Measurements from ENCODE around the gene HOXB5.

Gene HOXB5

DNA sequence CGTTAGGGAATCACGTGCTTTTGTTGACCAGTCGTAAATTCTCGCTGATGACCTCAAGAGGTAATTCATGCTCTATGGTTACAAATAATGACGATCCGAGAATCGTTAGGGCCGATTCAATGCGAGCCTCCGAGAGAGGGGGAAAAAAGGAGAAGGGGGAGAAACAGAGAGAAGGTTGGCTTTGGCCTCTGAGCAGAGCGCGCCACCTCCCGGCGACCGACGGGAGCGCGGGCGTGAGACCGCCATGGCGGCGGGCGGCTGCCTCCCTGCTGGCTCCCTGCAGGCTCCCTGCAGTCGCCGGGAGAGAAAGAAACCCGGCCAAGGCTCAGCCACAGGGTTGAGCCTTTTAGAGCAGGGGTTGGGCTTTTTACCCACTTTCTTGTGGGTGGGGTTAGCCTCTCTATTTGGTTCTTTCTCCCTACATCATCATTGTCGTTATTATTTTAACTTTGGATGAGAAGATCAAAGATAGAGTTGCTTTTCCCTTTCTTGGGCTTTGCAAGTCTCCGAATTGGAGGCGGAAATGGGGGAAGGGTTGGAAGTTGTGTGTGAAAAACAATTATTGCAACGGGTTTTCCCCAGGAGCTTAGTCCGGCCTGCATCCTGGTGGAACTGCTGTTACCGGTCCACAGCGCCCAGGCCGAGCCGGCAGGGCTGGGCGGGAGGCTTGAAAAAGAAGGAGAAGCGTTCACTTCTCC is 410 bp upstream of the HOXB5 start:
- Mint-ChIP-seq H3K4me3 (peak overlapping the region; percentile 78), H3K36me3 (ENCODE audit: low read depth) (no peaks in the 10 kb centered on the region), H3K9me3 (no peaks in the 10 kb centered on the region), H3K4me1 (ENCODE audit: low read depth) (peaks cover 55% of the 10 kb centered on the region), H3K27ac (no peak overlapping the region), H3K27me3 (peaks cover 88% of the 10 kb centered on the region)

DNA sequence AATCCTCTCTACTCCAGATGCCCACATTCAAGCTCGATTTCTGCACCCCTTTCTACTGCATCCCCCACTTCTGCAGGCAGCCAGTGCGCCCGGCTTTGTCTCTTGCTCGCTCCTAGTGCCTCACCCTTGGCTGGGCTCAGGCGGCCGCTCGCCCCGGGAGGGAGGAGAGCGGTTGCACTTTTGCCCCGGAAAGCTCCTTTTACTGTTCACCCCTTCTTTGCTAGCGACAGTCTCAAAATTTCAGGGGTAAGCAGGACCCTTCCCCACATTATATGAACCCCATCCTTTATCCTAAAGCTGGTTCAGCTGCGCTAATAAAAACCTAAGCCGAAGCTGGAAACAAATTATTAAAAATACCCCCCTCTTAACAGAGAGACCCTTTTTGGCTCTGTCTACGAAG is 1.0 kb downstream of the HOXB5 start:
- H3K9me3 Mint-ChIP-seq, result no peaks in the 10 kb centered on the region
- H3K36me3 Mint-ChIP-seq (ENCODE audit: low read depth), result no peaks in the 10 kb centered on the region
- peaks cover 42% of the 10 kb centered on the region for H3K4me1 Mint-ChIP-seq (ENCODE audit: low read depth)
- H3K27me3 Mint-ChIP-seq, result peaks cover 88% of the 10 kb centered on the region
- no peak overlapping the region for H3K27ac Mint-ChIP-seq
- H3K4me3 Mint-ChIP-seq, result peak overlapping the region; percentile 78

DNA sequence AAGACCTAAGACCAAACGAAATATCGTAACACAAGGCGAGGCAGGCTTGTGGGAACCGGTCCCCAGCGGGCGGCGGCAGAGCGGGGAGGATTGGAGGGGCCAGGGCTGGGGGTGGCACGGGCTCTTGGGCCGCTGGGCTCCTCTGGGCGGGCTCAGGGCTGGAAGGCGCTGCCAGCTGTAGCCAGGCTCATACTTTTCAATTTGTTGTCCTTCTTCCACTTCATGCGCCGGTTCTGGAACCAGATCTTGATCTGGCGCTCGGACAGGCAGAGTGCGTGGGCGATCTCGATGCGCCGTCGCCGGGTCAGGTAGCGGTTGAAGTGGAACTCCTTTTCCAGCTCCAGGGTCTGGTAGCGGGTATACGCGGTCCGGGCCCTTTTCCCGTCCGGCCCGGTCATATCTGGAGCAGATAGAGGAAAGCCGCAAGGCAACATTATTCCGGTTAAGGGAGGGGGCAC is 1.5 kb downstream of the HOXB5 start:
- Mint-ChIP-seq H3K27ac (no peak overlapping the region), H3K27me3 (peaks cover 88% of the 10 kb centered on the region), H3K4me1 (ENCODE audit: low read depth) (peaks cover 37% of the 10 kb centered on the region), H3K9me3 (no peaks in the 10 kb centered on the region), H3K36me3 (ENCODE audit: low read depth) (no peaks in the 10 kb centered on the region), H3K4me3 (no peak overlapping the region)

DNA sequence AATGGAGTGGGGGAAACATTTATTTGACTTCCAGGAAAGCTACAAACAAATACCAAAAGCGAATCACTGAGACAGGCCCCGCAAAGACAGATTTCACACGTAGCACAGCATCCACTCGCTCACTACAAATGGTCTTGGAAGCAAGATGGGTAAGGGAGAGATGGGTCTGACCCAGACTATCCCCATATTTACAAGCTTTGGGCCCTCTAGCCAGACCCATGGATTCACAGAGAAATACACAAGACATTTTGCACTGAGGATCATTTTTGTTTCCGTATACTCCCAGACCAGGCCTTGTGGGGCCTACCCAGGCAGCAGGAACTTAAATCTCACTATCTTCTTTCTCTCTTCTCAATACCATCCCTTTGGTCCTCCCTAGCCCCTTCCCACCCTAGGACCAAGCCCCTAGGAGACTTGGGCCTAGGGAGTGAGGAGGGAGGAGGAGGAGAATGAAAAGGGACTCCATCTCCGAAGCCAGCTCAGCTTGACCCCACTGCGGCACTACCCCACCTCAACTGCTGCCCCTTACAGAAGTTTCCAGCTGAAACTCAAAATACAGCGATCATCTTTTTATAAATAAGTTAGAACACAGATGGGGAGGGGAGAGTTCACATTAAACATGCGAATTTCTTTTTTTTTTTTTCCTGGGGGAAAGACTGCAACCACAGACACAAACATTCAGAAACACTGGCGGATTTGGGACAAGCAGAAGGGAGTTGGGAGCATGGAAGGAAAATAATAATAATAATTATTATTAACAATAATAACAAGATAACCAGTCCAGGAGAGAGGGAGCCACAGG is 2.1 kb downstream of the HOXB5 start:
- Mint-ChIP-seq H3K4me3 (no peak overlapping the region), H3K9me3 (no peaks in the 10 kb centered on the region), H3K4me1 (ENCODE audit: low read depth) (peaks cover 33% of the 10 kb centered on the region), H3K27me3 (peaks cover 88% of the 10 kb centered on the region), H3K27ac (no peak overlapping the region), H3K36me3 (ENCODE audit: low read depth) (no peaks in the 10 kb centered on the region)

DNA sequence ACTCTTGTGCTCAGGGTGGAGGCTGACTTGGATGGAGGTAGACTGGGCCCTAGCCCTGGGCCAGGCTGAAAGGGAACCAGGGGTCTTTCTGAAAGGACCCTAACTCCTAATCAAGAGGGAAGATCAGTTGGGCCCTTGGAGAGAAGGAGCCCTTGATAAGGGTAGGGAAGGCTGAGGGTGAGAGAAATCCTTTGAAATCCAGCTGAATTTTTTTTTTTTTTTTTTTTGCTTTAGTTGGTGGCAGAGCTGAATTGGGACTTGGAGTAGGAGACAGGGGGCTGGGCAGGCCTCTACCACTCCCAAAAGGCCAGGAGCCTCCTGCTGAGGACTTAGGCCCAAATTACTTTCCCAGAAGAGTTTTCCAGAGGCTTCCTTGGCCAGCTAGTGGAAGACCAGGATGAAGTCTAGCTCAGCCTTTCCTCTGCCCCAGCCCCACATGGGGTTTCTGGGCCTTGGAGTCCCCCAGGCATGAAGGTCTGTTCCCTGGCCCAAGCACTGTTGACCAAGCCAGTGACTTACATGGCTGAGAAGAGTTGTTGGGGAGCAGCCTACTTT is 2.9 kb downstream of the HOXB5 start:
- Mint-ChIP-seq H3K36me3 (ENCODE audit: low read depth) (no peaks in the 10 kb centered on the region), H3K27me3 (peaks cover 88% of the 10 kb centered on the region), H3K9me3 (no peaks in the 10 kb centered on the region), H3K4me3 (no peak overlapping the region), H3K27ac (no peak overlapping the region), H3K4me1 (ENCODE audit: low read depth) (peaks cover 37% of the 10 kb centered on the region)

DNA sequence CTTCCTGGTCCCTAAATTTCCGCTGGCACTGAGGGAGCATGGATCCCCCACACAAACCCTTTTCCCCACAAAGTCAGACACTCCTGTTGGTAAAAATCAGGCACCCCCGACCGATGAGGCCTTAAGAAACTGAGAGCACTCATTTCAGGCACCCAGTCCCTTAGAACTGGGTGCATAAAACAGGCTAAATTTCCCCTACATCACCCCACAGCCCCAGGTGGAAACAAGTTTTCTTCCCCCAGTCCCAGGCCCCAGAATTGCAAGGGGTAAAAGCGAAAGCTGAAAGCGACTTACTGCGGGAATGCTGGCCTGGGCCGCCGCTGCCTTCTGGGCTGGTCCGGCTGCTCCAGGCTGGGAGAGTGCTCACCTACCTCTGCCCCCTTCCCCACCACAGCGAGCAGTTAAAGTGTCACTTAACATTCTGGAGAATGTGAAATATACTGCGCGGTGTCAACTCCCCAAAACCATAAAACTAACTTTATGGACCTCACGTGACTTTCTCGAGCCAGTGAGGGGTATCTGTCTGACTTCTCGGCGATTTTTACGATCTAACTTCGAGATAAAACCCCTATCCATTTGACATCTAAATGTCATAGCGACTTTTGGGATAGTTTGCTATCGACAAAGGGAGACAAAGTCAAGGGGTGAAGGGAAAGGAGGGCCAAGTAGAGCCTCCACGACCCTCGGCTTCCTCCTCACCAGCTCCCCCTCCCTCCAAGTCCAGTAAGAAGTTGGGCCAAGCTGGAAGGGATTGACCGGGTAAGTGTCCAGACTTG is 3.6 kb downstream of the HOXB5 start, which contains the start of gene HOXB3:
Gene HOXB3, minus strand, starts transcription at position 411 of the 776 bp plus-strand sequence. CDS start 37,767 bp downstream, outside the sequence.
- H3K9me3 Mint-ChIP-seq, result no peaks in the 10 kb centered on the region
- no peaks in the 10 kb centered on the region for H3K36me3 Mint-ChIP-seq (ENCODE audit: low read depth)
- H3K27ac Mint-ChIP-seq, result no peak within 1 kb of the TSS
- peaks cover 82% of the 10 kb centered on the region for H3K27me3 Mint-ChIP-seq
- H3K4me3 Mint-ChIP-seq, result peak within 1 kb of the TSS; percentile 25
- H3K4me1 Mint-ChIP-seq (ENCODE audit: low read depth), result peaks cover 43% of the 10 kb centered on the region

DNA sequence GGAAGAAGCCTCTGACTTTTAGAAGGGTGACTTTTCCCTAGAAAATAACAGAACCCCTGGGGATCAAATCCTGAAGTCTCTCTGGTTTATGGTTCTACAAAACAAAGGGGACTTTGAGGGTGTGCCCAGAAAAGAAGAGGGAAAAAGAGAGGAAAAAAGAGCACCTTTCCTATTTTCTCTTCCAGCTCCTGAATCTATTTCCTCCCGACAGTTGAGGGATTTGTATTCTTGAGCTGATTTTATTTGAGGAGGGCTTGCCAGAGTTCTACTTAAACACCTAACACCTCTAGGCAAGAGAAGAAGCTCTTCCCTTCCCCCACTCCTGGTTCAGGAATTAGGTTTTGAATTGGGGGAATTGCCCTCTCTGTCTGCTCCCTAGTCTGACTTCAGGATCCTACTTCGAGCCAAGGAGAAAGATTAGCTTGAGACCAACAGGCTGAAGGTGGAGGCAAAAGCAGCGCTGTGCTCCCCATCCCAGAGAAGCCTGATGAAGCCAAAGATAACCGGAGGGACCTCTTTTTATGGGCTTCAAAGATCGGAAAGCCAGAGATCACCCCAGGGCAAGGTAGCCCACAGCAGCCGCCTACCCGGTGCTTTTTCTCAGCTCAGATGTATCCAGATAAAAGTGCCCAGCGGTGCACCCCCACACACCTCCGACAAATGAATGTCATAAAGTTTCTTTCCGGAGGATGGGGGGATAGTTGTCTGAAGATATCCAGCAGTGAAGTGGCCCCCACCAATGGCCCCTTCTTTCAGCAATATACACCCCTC is 4.3 kb downstream of the HOXB5 start:
- Mint-ChIP-seq H3K36me3 (ENCODE audit: low read depth) (no peaks in the 10 kb centered on the region), H3K4me3 (peak overlapping the region; percentile 25), H3K27me3 (peaks cover 79% of the 10 kb centered on the region), H3K4me1 (ENCODE audit: low read depth) (peaks cover 45% of the 10 kb centered on the region), H3K9me3 (no peaks in the 10 kb centered on the region), H3K27ac (no peak overlapping the region)

DNA sequence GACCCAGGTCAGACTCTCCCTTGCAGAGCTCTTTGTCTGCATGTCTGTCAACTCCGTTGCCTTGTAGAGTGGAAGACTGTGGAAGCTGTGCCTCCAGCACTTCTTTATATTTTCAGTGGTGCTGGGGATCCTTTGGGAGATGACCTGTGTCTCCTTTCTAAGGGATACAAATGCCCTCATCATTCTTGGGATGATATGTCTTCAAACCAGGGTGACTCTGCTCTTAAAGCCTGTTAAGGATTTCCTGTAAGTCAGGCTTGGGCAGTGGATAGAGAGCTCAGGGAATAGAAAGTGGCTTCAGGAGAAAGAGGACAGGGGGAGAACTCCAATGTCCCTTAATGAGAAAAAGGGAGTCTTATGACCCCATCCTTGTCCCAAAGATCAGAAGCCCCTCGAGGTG is 5.1 kb downstream of the HOXB5 start:
- H3K36me3 Mint-ChIP-seq (ENCODE audit: low read depth), result no peaks in the 10 kb centered on the region
- no peak overlapping the region for H3K4me3 Mint-ChIP-seq
- H3K4me1 Mint-ChIP-seq (ENCODE audit: low read depth), result peaks cover 38% of the 10 kb centered on the region
- H3K9me3 Mint-ChIP-seq, result no peaks in the 10 kb centered on the region
- no peak overlapping the region for H3K27ac Mint-ChIP-seq
- peaks cover 80% of the 10 kb centered on the region for H3K27me3 Mint-ChIP-seq

DNA sequence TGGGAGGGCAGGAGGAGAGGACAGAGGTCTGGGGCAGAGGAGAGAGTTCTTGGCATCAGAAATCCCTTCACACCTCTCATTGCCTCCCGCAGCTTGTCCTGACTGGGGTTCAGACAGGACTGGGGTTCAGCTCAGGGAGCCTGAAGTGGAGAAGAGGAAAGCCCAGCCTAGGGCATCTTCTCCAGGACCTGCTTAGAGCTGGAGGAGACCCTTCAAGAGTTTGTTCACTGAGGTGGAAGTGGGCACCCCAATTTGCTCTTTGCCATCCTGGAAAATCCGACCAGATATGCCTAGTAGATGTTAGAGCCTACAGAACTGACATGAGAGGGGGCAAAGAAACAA is 5.5 kb downstream of the HOXB5 start:
- H3K4me3 Mint-ChIP-seq, result no peak overlapping the region
- H3K27ac Mint-ChIP-seq, result no peak overlapping the region
- peaks cover 36% of the 10 kb centered on the region for H3K4me1 Mint-ChIP-seq (ENCODE audit: low read depth)
- no peaks in the 10 kb centered on the region for H3K9me3 Mint-ChIP-seq
- H3K36me3 Mint-ChIP-seq (ENCODE audit: low read depth), result no peaks in the 10 kb centered on the region
- H3K27me3 Mint-ChIP-seq, result peaks cover 83% of the 10 kb centered on the region

DNA sequence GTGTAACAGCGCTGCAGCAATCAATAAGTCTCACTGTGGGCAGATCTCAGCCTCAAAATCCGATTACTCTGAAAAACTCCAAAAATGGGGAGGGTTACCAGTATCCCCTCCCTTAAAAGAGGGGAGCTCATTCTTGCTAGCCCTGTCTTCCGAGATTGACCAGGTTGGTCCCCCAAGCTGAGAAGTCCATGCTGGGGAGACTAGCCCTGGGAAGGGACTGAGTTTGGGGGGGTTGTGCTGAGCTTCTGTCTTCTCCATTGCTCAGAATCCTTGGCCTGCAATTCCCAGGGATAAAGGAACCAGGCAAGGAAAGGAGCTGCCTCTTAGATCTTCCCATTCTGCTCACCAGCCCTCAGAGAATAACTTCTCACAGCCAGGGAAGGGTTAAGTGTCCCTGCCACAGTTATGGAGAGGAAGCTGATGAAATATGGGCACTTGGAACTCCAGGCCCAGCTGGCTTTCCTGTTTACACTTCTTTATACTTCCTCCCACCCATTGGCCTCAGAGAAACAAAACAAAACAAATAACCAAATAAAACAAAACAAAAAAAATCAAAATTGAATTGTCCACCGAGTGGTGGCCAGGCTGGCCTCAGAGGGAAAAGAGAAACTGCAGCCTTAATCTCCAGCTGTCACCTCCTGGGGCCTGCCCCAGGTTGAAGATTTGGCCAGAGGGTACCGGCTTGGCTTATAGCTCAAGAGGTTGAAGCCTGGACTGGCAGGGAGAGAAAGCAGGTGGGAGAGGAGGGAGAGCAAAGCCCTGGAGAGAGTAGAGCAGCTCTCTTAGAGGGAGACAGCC is 6.1 kb downstream of the HOXB5 start:
- Mint-ChIP-seq H3K4me3 (no peak overlapping the region), H3K27ac (no peak overlapping the region), H3K36me3 (ENCODE audit: low read depth) (no peaks in the 10 kb centered on the region), H3K9me3 (no peaks in the 10 kb centered on the region), H3K4me1 (ENCODE audit: low read depth) (peaks cover 36% of the 10 kb centered on the region), H3K27me3 (peaks cover 86% of the 10 kb centered on the region)

DNA sequence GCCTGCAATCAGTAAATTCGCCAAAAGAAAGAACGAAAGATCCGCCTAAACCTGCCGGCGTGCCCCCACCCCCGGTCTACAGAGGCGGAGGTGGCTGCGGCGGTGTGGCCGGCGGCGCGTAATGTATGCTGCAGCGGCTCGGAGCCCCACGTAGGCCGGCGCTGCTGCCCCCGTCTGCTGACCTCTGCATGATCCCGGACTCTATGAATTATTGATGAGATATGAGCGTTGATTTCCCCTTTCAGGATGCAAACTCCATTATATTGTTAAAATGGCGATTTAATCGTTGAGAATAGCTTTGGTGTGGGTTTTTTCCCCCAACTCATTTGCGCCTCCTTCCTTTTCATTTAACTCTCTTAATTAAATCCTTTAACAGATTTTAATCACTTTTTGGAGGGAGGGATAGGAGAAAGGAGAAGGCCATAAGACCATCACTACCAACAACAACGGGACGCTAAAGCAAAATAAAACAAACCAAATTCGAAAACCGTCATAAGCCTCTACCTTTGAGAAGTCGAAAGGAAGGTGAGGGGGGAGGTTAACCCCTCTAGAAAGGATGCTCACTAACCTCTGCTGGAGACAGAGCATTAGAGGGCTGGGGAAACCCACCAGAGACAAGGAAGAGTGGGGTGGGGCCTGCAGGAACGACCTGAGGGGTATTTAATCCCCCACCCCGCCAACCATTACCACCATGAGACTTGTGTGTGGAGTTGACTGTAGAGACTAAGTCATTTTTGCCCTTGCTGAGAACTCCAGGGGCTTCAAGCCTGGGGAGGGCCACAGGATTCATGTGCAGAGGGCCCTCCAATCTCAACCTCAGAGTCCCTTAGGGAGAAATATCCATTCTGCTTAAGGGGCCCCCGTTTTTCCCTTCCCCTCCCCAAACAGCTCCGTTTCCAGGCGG is 7.0 kb downstream of the HOXB5 start:
- no peaks in the 10 kb centered on the region for H3K9me3 Mint-ChIP-seq
- no peaks in the 10 kb centered on the region for H3K36me3 Mint-ChIP-seq (ENCODE audit: low read depth)
- H3K27ac Mint-ChIP-seq, result peak overlapping the region; percentile 2
- H3K4me1 Mint-ChIP-seq (ENCODE audit: low read depth), result peaks cover 35% of the 10 kb centered on the region
- H3K27me3 Mint-ChIP-seq, result peaks cover 82% of the 10 kb centered on the region
- H3K4me3 Mint-ChIP-seq, result peak overlapping the region; percentile 84

DNA sequence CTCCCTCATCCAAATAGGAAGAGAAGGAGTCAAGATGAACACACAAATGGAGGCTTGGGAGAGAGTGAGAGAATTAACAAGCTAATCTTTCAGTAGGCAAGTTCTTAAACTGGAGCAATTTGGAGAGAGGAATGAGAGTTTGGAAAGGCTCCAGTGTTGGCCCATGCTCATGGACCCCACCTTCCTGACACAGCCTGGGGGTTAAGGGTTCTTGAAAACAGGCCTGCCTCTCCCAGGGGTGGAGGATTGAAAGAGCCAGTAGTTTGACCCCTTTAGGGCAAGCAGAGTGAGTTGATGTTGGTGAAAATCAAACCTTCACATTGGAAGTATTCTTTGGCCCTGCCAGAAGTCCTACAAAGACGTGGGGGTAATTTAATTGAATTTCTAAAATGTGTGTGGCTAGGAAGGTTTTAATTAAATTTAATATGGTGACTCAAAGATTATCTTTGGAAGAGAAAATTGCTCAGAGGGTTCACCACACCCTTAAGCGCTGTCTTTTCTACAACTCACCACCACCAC is 9.3 kb downstream of the HOXB5 start:
- H3K27ac Mint-ChIP-seq, result no peak overlapping the region
- H3K27me3 Mint-ChIP-seq, result peaks cover 83% of the 10 kb centered on the region
- peaks cover 38% of the 10 kb centered on the region for H3K4me1 Mint-ChIP-seq (ENCODE audit: low read depth)
- peak overlapping the region; percentile 21 for H3K4me3 Mint-ChIP-seq
- H3K9me3 Mint-ChIP-seq, result no peaks in the 10 kb centered on the region
- no peaks in the 10 kb centered on the region for H3K36me3 Mint-ChIP-seq (ENCODE audit: low read depth)

Measured in stimulated activated naive CD8-positive, alpha-beta T cell treated with anti-CD3 and anti-CD28 coated beads, Interleukin-15, Interleukin-2, amounts not matched to agents 100 ng/mL and 50 ng/mL, for 24 hours (primary cell).